Measurements from ENCODE around the gene LRRC3B.

- no peak for TF ChIP-seq CTCF (IDR thresholded peaks at IDR 0.05; ENCODE audit: low read depth, low read length, missing input control)
- no peak for TF ChIP-seq SP1 (IDR thresholded peaks at IDR 0.05)
- TF ChIP-seq ATF3 (IDR thresholded peaks at IDR 0.05): no peak
- TF ChIP-seq YY1 (IDR thresholded peaks at IDR 0.05): no peak
- no peak for TF ChIP-seq JUND (IDR thresholded peaks at IDR 0.05)
- no peak for TF ChIP-seq RAD21 (IDR thresholded peaks at IDR 0.05)
- no peak for TF ChIP-seq GABPA (IDR thresholded peaks at IDR 0.05 in 1 of 2, conservative IDR thresholded peaks at IDR 0.05 in 1 of 2)
Observed at GRCh38 chr3:26596335-26596734, 26.2 kb upstream of the LRRC3B start.
